ENCODE measurements around the gene TNIK.

The TNIK gene

GRCh38 chr3:171254315-171254714 is 205.9 kb downstream of the TNIK start:
- no peaks in the 10 kb centered on the region for H3K27me3 ChIP-seq (ENCODE audit: insufficient read depth, poor library complexity, severe bottlenecking)
- H3K4me3 ChIP-seq (ENCODE audit: severe bottlenecking) = no peak overlapping the region
- no peak for ATAC-seq (ENCODE audit: low read depth)

DNA sequence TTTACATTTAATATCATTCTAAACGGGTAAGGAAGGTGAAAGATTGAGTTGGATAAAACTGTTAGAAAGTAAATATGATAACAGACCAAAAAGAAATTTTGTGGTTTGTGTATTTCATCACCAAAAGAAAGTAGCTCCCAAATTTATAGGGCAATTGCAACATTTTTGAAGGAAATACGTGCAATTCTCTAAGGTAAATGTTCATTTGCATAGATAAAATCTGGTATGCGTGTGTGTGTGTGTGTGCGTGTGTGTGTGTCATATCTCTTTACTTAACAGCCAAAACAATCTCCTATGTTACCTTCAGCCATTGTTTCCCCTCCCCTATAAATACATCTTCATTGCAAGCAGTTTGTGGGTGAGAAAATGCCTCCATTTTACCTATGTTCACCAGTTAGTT is 208.4 kb downstream of the TNIK start:
- H3K4me3 ChIP-seq (ENCODE audit: severe bottlenecking) = no peak overlapping the region
- no peaks in the 10 kb centered on the region for H3K9me3 ChIP-seq (ENCODE audit: severe bottlenecking)
- H3K27ac ChIP-seq (ENCODE audit: poor library complexity, severe bottlenecking) = no peak overlapping the region
- ATAC-seq (ENCODE audit: low read depth) (no peak), DNase-seq (ENCODE audit: low spot score) (no peak)
- H3K27me3 ChIP-seq (ENCODE audit: insufficient read depth, poor library complexity, severe bottlenecking) = no peaks in the 10 kb centered on the region
- TF ChIP-seq CTCF (IDR thresholded peaks at IDR 0.05; ENCODE audit: poor library complexity, severe bottlenecking) = no peak
- no peaks in the 10 kb centered on the region for H3K36me3 ChIP-seq (ENCODE audit: low read depth)
- no peaks in the 10 kb centered on the region for H3K4me1 ChIP-seq (ENCODE audit: insufficient read depth, poor library complexity, severe bottlenecking)

More at GRCh38 chr3:171254315-171254714, 205.9 kb downstream of the TNIK start:
- Histone ChIP-seq H3K4me1 (ENCODE audit: insufficient read depth, poor library complexity, severe bottlenecking) (peaks cover 8% of the 10 kb centered on the region), H3K9me3 (ENCODE audit: severe bottlenecking) (no peaks in the 10 kb centered on the region), H3K27ac (ENCODE audit: poor library complexity, severe bottlenecking) (no peak overlapping the region), H3K36me3 (ENCODE audit: low read depth) (no peaks in the 10 kb centered on the region)
- no peak for TF ChIP-seq CTCF (IDR thresholded peaks at IDR 0.05; ENCODE audit: poor library complexity, severe bottlenecking)
- no peak for DNase-seq (ENCODE audit: low spot score)

GRCh38 chr3:171250444-171250843 is 209.8 kb downstream of the TNIK start:
- H3K9me3 ChIP-seq (ENCODE audit: severe bottlenecking) = no peaks in the 10 kb centered on the region
- DNase-seq (ENCODE audit: low spot score) (no peak), ATAC-seq (ENCODE audit: low read depth) (no peak)
- H3K27ac ChIP-seq (ENCODE audit: poor library complexity, severe bottlenecking) = no peak overlapping the region
- H3K4me3 ChIP-seq (ENCODE audit: severe bottlenecking) = no peak overlapping the region
- H3K27me3 ChIP-seq (ENCODE audit: insufficient read depth, poor library complexity, severe bottlenecking) = no peaks in the 10 kb centered on the region
- H3K4me1 ChIP-seq (ENCODE audit: insufficient read depth, poor library complexity, severe bottlenecking) = no peaks in the 10 kb centered on the region
- no peaks in the 10 kb centered on the region for H3K36me3 ChIP-seq (ENCODE audit: low read depth)
- TF ChIP-seq CTCF (IDR thresholded peaks at IDR 0.05; ENCODE audit: poor library complexity, severe bottlenecking) = no peak

- Histone ChIP-seq H3K27ac (ENCODE audit: poor library complexity, severe bottlenecking) (no peak overlapping the region), H3K4me1 (ENCODE audit: insufficient read depth, poor library complexity, severe bottlenecking) (no peaks in the 10 kb centered on the region)
Observed at GRCh38 chr3:171249245-171249644, 211.0 kb downstream of the TNIK start.

More at GRCh38 chr3:171249245-171249644, 211.0 kb downstream of the TNIK start:
- Histone ChIP-seq H3K4me3 (ENCODE audit: severe bottlenecking) (no peak overlapping the region), H3K36me3 (ENCODE audit: low read depth) (no peaks in the 10 kb centered on the region), H3K27me3 (ENCODE audit: insufficient read depth, poor library complexity, severe bottlenecking) (no peaks in the 10 kb centered on the region), H3K9me3 (ENCODE audit: severe bottlenecking) (no peaks in the 10 kb centered on the region)
- DNase-seq (ENCODE audit: low spot score) (no peak), ATAC-seq (ENCODE audit: low read depth) (no peak)
- TF ChIP-seq CTCF (IDR thresholded peaks at IDR 0.05; ENCODE audit: poor library complexity, severe bottlenecking) = no peak

All from RWPE2 (cell line).